Activated naive CD8-positive, alpha-beta T cell treated with anti-CD3 and anti-CD28 coated beads, Interleukin-2, amount 10 ng/mL, durations not matched to agents 7 days and 5 days (primary cell): Measurements from ENCODE around the gene SPATA6. TPM values are rescaled to one million over a fixed set of nuclear protein-coding genes. Genes with fewer than 3 reads are reported as not detected.
"Not testable (repeated sequence)": the region's sequence is repeated elsewhere in the genome, so short reads cannot be mapped to it uniquely, and the experiment has no call there.

Source experiments
- ATAC-seq: fragments of 150-1000 bp; cut with Tn5 transposase; one replicate; pipeline ENCODE4 v1.10.0; 2021; ENCODE audit warnings: low read depth, moderate library complexity
- POLR2A ChIA-PET: fragments of 350-600 bp; sonication (Branson Sonifier 250); formaldehyde crosslinking; loops from one replicate; lab custom pipeline; 2021; ENCODE audit warnings: antibody characterized with exemption; lab: Charles Lee
- DNase-seq: peaks from one replicate; pipeline ENCODE4 v3.0.0; 2021
- H3K27ac Mint-ChIP-seq: one replicate; pipeline ENCODE4 v1.8.0; 2022; ENCODE audit warnings: mild to moderate bottlenecking, mixed read lengths
- H3K27me3 Mint-ChIP-seq: one replicate; pipeline ENCODE4 v1.8.0; 2022; ENCODE audit warnings: mild to moderate bottlenecking, moderate library complexity, mixed read lengths
- H3K36me3 Mint-ChIP-seq: one replicate; pipeline ENCODE4 v1.8.0; 2021; ENCODE audit warnings: mild to moderate bottlenecking, mixed read lengths
- H3K4me1 Mint-ChIP-seq: one replicate; pipeline ENCODE4 v1.8.0; 2021; ENCODE audit warnings: mixed read lengths
- H3K4me3 Mint-ChIP-seq: one replicate; pipeline ENCODE4 v1.8.0; 2022; ENCODE audit warnings: mild to moderate bottlenecking, moderate library complexity, mixed read lengths
- H3K9me3 Mint-ChIP-seq: one replicate; pipeline ENCODE4 v1.8.0; 2021; ENCODE audit warnings: mixed read lengths
- total RNA-seq, 2 experiments: library from RNA; stranded (reverse); gene quantifications; one replicate each; pipeline ENCODE4 v1.2.3, GENCODE V29; 2021

The SPATA6 gene
- total RNA-seq, result 1 to 10 TPM in 1 of 2 experiments, under 1 TPM in 1; 0.83 to 1.9 TPM

DNA sequence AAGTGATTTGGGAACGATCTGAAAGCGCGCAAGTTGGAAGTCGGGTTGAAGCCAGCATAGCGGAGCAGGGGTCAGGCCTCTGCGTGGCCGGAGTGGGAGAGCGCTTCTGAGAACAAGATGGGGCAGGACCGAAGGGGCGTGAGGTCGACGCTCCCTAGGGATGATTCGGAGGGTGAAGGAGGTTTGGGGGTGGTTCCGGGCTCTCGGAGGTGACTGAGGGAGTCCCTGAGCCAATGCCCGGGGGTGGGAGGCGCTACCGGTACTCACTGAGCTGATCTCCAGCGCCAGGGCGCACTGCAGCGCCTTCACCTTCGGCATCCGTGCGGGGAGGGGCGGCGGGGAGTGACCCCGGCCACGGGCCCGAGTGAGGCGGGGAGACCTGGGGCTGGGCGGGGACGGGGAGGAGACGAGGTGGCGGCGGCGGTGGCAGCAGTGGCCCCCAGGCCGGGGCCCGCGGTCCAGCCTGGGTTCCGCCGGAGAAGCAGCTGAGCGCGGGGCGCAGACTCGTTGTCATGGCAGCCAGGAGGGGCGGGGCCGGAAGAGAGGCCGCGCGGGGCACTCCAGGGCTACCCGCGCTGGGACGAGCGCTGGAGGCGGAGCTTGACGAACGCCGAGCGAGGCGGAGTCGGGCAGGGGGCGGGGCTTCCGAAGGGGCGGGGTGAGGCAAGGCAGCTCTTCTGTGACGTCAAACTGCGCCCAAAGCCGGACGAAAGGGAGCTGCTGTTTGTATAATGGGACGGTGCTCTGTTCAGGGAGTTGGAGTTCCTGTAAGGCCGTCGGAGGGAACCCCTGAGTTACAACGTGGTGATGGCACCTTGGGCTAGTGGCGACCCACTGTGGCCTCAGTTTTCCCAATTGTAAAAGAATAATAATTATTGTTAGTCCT lies at the start of gene SPATA6:
Gene SPATA6 (minus strand): TSS at position 514 of the 886 bp plus-strand sequence. CDS start 196 bp downstream, at position 318.
- Mint-ChIP-seq H3K9me3 (peaks cover 6% of the 10 kb centered on the region), H3K4me3 (peak within 1 kb of the TSS; percentile 90), H3K27ac (peak within 1 kb of the TSS; percentile 78), H3K36me3 (no peaks in the 10 kb centered on the region), H3K4me1 (peaks cover 12% of the 10 kb centered on the region), H3K27me3 (peaks cover 14% of the 10 kb centered on the region)
- ATAC-seq, result peak; percentile 94
- POLR2A ChIA-PET, result interaction anchor here (0.9 to 1.0 kb wide), 2 partner anchors 26 to 304 kb away, joined by 3 read pairs; no protein-coding TSS in a partner anchor
- peak; percentile 95 for DNase-seq

DNA sequence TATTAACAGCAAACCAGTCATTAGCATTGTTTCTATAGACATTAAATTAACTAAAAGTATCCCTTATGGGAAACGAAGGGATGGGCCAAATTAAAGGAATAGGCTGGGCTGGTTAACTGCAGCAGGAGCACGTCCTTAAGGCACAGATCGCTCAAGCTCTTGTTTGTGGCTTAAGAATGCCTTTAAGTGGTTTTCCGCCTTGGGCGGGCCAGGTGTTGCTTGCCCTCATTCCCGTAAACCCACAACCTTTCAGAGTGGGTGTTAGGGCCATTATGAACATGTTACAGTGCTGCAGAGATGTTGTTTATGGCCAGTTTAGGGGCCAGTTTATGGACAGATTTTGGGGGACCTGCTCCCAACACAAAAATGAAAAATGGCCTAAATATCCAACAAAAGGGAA lies 47.9 kb upstream of the SPATA6 start:
- DNase-seq, H3K4me1 Mint-ChIP-seq, H3K4me3 Mint-ChIP-seq, H3K36me3 Mint-ChIP-seq, H3K9me3 Mint-ChIP-seq, ATAC-seq, POLR2A ChIA-PET, H3K27ac Mint-ChIP-seq, H3K27me3 Mint-ChIP-seq: not testable (repeated sequence)

DNA sequence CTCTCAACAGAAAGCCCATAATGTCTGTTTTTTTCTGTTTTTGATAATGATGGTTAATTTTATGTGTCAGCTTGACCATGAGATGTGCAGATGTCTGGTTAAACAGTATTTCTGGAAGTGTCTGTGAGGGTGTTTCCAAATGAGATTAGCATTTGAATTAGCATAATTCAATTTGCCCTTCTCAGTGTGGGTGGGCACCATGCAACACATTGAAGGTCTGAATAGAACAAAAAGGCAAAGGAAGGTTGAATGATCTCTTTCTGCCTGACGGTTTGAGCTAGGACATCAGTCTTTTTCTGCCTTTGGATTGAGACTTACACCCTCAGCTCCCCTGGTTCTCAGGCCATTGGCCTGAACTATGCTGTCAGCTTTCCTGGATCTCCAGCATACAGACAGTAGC lies 34.9 kb upstream of the SPATA6 start:
- H3K27ac Mint-ChIP-seq, result no peak overlapping the region
- no peak overlapping the region for H3K4me3 Mint-ChIP-seq
- no peaks in the 10 kb centered on the region for H3K9me3 Mint-ChIP-seq
- H3K4me1 Mint-ChIP-seq, result peaks cover 2% of the 10 kb centered on the region
- H3K36me3 Mint-ChIP-seq, result no peaks in the 10 kb centered on the region
- peaks cover 8% of the 10 kb centered on the region for H3K27me3 Mint-ChIP-seq
- POLR2A ChIA-PET, result no interaction called here
- no peak for DNase-seq
- ATAC-seq, result no peak

- H3K36me3 Mint-ChIP-seq, result no peaks in the 10 kb centered on the region
- H3K27ac Mint-ChIP-seq, result no peak overlapping the region
- H3K9me3 Mint-ChIP-seq, result no peaks in the 10 kb centered on the region
- DNase-seq (no peak), ATAC-seq (no peak)
- H3K27me3 Mint-ChIP-seq, result no peaks in the 10 kb centered on the region
- no peak overlapping the region for H3K4me3 Mint-ChIP-seq
- H3K4me1 Mint-ChIP-seq, result peaks cover 6% of the 10 kb centered on the region
- POLR2A ChIA-PET, result no interaction called here
These were observed 28.8 kb upstream of the SPATA6 start for GRCh38 chr1:48500541-48501450.

DNA sequence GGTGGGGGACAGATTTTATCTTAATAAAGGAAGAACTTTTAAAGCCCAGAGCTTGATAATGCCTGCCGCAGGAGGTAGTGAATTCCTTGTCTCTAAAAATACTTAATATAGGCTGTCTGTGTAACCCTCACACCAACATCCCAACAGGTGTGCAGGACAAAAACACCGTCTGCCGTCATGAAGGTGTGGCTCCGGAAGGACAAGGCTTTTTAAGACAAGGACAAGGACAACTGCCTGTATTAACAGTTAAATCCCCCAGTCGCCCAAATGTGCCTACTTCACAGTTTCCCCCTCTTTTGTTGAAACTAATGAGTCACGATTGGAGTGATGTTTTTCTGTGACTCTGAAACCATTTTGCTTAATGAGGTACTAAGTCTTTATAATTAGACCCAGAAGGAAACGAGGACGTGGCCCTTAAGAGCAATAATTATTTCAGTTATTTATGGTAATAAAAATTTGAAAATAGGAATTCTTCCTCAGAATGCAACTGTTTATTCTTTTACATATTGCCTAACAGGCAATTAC lies 27.3 kb upstream of the SPATA6 start:
- Mint-ChIP-seq H3K27ac (no peak overlapping the region), H3K4me1 (peaks cover 4% of the 10 kb centered on the region), H3K9me3 (no peaks in the 10 kb centered on the region), H3K4me3 (no peak overlapping the region), H3K36me3 (no peaks in the 10 kb centered on the region), H3K27me3 (no peaks in the 10 kb centered on the region)
- ATAC-seq, result no peak
- DNase-seq, result no peak
- POLR2A ChIA-PET, result no interaction called here

DNA sequence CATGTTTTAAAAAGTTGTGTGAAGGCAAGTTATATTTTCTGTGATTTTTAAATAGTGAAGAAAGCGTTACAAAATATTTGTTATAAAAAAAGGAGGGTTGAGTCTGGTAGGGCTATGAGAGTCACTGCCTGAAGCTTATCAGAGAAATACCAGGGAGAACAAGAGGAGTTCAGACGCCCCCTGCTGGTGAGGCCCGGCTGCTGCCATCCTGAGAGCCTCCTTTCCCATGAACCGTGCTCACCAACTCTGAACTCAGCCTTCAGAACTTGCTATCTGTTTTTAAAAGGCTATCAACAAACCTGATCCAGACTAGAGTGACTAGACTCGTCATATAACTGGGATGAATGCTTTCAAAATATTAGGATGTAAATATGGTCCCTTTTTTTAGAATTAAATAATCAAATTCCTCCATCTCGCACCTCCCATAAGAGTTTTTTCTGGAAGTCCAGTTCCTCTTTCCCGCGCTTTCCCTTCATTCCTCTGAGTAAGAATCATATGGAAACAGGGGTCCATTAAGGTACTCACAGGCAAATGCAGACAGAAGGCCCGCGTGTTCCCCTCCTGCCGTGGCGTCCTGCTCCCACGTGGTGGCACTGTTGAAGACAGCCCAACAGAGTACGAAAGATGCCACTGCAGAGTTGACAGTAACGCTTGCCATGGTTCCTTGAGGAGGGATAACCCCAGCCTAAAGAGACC lies 26.2 kb upstream of the SPATA6 start:
- no peak overlapping the region for H3K27ac Mint-ChIP-seq
- H3K4me1 Mint-ChIP-seq, result peaks cover 4% of the 10 kb centered on the region
- no peaks in the 10 kb centered on the region for H3K36me3 Mint-ChIP-seq
- DNase-seq (peak; percentile 72), ATAC-seq (peak; percentile 90)
- no peaks in the 10 kb centered on the region for H3K27me3 Mint-ChIP-seq
- H3K4me3 Mint-ChIP-seq, result peak overlapping the region; percentile 50
- no peaks in the 10 kb centered on the region for H3K9me3 Mint-ChIP-seq
- POLR2A ChIA-PET, result interaction anchor here (1.0 kb wide), 1 partner anchor 26 kb away, joined by 3 read pairs; the partner anchor contains the start of gene SPATA6

GRCh38 chr1:48495911-48496310 lies 23.9 kb upstream of the SPATA6 start:
- Mint-ChIP-seq H3K4me3 (no peak overlapping the region), H3K36me3 (no peaks in the 10 kb centered on the region), H3K4me1 (peaks cover 4% of the 10 kb centered on the region), H3K9me3 (no peaks in the 10 kb centered on the region), H3K27me3 (no peaks in the 10 kb centered on the region), H3K27ac (no peak overlapping the region)
- ATAC-seq (no peak), DNase-seq (no peak)
- POLR2A ChIA-PET, result no interaction called here

DNA sequence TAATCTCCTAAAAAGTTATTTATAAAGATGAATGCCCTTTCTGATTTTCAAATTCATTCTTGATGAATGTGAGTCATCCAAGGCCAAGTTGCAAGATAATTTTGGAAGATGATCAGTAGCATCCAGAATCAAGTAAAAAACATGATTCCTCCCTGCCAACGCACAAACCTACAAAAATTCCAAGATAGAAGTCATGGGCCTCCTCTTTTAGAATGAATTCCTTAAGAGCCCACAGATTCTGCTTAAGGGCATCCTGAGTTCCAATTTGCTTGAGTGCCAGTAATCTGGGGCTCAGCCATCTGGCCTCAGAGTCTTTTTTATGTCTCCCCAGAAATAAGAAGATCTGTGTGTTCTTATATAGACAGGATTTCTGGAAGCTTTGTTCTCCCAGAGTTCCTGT lies 23.2 kb upstream of the SPATA6 start:
- Mint-ChIP-seq H3K4me1 (peaks cover 4% of the 10 kb centered on the region), H3K36me3 (no peaks in the 10 kb centered on the region), H3K27ac (no peak overlapping the region), H3K27me3 (no peaks in the 10 kb centered on the region), H3K9me3 (no peaks in the 10 kb centered on the region), H3K4me3 (no peak overlapping the region)
- POLR2A ChIA-PET, result no interaction called here
- DNase-seq, result no peak
- no peak for ATAC-seq

DNA sequence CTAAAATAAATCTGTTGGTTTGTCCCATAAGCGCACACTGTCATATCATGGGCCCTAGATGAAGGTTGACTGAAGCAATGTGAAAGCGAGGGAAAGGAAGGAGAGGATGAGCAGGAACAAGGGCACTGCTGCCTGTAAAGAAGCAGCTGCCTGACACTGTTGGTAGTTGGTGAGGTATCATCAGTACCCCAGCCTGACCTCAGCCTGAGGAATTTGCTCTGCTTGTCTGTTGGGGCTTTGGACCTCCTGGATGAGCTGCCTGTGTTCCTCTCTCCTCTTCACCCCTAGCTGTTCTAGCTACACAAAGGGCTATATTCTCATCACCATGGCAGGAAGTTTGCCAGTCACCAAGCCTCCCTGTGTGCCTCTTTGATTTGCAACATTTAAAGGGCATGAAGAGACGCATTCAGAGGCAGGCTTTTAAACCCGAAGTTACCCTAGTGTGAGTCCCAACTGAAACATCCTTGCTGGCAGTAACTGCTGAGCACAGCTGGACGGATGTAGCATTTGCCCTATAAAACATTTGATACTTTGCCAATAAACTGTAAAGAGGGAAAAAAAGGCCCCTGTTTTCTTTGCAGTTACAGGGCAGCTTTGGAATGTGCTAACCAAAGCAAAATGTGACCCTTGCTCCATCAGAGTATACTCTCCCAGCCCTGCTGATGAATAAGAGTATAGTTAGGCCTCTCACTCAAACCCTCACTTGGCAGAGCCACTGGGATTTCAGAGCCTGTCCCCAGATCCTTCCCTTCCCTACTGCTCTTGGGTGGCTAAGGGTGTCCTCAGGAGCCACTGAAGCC lies 22.2 kb upstream of the SPATA6 start:
- no peak overlapping the region for H3K4me3 Mint-ChIP-seq
- no peak for ATAC-seq
- POLR2A ChIA-PET, result no interaction called here
- no peaks in the 10 kb centered on the region for H3K9me3 Mint-ChIP-seq
- no peak overlapping the region for H3K27ac Mint-ChIP-seq
- DNase-seq, result no peak
- peaks cover 4% of the 10 kb centered on the region for H3K4me1 Mint-ChIP-seq
- no peaks in the 10 kb centered on the region for H3K36me3 Mint-ChIP-seq
- H3K27me3 Mint-ChIP-seq, result no peaks in the 10 kb centered on the region

DNA sequence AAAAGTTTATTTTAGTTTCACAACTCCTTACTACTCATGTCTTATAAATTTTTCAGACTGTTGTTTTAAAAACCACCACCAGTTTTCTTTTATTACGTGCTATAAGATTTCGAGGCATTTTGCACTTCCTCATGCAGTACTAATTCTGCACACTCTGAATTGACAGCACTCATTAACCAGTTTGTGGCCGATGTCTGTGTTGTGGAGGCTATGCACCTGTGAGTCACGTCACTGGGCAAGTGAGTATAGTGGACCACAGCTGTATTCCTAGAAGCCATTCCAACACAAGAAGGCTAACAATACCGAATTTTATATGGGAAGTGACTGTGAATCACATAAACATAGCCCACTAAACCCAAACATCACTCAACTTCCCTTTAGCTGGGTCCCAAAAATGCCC lies 21.0 kb upstream of the SPATA6 start:
- DNase-seq, result no peak
- no peaks in the 10 kb centered on the region for H3K36me3 Mint-ChIP-seq
- H3K27ac Mint-ChIP-seq, result no peak overlapping the region
- no peaks in the 10 kb centered on the region for H3K4me1 Mint-ChIP-seq
- POLR2A ChIA-PET, result no interaction called here
- ATAC-seq, result no peak
- no peaks in the 10 kb centered on the region for H3K27me3 Mint-ChIP-seq
- H3K9me3 Mint-ChIP-seq, result no peaks in the 10 kb centered on the region
- H3K4me3 Mint-ChIP-seq, result no peak overlapping the region

GRCh38 chr1:48492392-48492791 lies 20.4 kb upstream of the SPATA6 start:
- ATAC-seq, result no peak
- POLR2A ChIA-PET, result no interaction called here
- no peak overlapping the region for H3K4me3 Mint-ChIP-seq
- no peaks in the 10 kb centered on the region for H3K27me3 Mint-ChIP-seq
- no peaks in the 10 kb centered on the region for H3K36me3 Mint-ChIP-seq
- no peaks in the 10 kb centered on the region for H3K4me1 Mint-ChIP-seq
- no peaks in the 10 kb centered on the region for H3K9me3 Mint-ChIP-seq
- no peak overlapping the region for H3K27ac Mint-ChIP-seq
- DNase-seq, result no peak

DNA sequence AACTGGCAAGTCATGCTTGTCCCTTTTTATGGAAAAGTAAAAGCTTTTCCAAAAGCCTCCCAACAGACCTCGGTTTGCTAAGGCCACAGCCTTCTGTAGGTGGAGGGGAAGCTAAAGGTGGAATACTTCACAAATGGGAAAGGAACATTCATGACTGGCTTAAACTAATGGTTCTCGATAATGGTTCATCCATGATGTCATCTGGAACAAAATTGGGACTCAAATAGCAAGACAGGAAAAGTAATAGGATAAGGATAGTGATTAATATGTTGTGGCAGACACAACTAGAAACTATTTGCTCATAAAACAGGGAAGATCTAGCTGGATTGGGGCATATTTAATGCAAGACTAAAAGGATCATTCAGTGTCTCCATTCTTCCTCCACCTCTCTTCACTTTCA lies 16.7 kb upstream of the SPATA6 start:
- ATAC-seq, result no peak
- H3K27ac Mint-ChIP-seq, result no peak overlapping the region
- no peaks in the 10 kb centered on the region for H3K9me3 Mint-ChIP-seq
- no peaks in the 10 kb centered on the region for H3K27me3 Mint-ChIP-seq
- no peak overlapping the region for H3K4me3 Mint-ChIP-seq
- POLR2A ChIA-PET, result no interaction called here
- H3K36me3 Mint-ChIP-seq, result no peaks in the 10 kb centered on the region
- no peaks in the 10 kb centered on the region for H3K4me1 Mint-ChIP-seq
- DNase-seq, result no peak
